ENCODE data around the gene CYB5R2.

- TF ChIP-seq CTCF (conservative IDR thresholded peaks at IDR 0.05; ENCODE audit: low read length) = no peak
- no peak for TF ChIP-seq EZH2phosphoT487 (IDR thresholded peaks at IDR 0.05; ENCODE audit: borderline replicate concordance, low read depth, low read length)
Observed at GRCh38 chr11:7691759-7692350, 18.6 kb upstream of the CYB5R2 start.

Data from OCI-LY7 (cell line).